GM18520 (cell line): ENCODE measurements around the gene GIMAP8.
A peak's percentile ranks its signal among the peaks of the same experiment; 100 is the strongest.
"Not testable (repeated sequence)": the region's sequence is repeated elsewhere in the genome, so short reads cannot be mapped to it uniquely, and the experiment has no call there.

ENCODE experiments used
- ATAC-seq: cut with Tn5 transposase; IDR thresholded peaks from one replicate; pipeline ENCODE4 v1.9.1; 2021; ENCODE audit not compliant: unreplicated experiment

Gene GIMAP8

DNA sequence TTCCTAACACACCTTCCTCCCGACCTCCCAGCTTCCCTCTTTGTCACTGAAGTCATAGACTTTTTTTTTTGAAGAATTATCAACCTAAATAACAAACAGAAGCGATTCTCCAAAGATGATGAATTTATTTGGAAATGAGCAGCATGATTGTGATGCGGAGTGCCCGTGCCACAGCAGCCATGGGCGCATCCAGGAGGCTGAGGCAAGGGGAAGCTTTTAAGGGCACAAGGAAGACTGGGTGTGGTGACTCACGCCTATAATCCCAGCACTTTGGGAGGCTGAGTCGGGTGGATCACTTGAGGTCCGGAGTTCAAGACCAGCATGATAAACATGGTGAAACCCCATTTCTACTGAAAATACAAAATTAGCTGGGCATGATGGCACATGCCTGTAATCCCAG, 16.2 kb upstream of the GIMAP8 start:
- no peak for ATAC-seq

DNA sequence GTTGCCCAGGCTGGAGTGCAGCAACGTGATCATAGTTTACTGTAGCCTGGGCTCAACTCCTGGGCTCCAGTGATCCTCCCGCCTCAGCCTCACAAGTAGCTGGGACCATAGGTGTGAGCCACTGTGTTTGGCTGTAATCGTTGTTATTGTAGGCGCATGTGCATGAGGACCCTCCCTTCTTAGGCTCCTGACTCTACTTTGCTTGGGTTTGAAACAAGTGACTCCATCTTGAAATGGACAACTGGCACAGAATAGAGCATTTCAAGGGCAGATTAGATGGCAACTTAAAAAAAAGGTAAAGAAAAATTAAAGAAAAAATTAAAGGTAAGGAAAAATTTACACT, 15.4 kb upstream of the GIMAP8 start:
- no peak for ATAC-seq

DNA sequence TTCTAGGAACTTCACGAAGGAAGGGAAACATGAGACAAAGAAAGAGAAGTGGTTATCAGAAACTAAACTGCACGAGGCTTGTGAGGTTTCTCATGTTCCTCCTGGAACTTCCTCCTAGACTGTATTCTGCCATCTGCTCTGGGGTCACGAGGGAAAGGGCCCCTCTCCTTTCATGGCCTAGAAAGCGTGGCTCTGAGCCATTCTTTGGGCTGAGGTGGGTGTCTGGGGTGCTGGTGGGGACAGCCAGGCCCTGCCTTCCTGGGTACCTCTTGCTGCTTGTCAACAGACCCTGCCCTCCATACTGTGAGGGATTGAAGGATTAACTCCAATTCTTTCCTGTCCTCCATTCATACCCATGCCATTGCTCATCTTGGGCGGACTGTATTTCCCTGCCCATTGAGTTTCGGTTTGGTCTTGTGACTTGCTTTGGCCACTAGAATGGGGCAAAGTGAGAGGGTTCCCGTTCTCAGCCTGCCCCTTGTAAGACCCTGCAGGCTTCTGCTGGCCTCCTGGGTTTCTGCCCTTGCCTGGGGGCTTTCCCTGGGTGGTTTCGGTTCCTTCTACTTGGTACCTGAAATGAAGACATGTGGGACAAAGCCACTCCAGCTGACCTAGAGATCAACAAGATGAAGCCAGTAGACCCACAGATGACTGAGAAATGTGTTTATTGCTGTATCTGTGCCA, 14.9 kb upstream of the GIMAP8 start:
- peak; percentile 89 for ATAC-seq

DNA sequence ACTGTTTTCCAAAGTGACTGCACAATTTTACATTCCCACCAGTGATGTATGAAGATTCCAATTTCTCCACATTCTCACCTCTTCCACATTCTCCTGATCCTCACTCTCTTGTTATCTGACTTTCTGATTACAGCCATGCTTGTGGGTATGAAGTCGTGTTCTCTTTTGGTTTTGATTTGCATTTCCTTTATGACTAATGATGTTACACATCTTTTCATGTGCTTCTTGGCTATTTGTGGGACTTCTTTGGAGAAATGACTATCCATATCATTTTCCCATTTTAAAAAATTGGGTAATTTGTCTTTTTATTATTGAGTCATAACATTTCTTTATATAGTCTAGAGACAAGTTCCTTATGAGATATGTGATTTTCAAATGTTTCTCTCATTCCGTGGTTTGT, 10.5 kb upstream of the GIMAP8 start:
- no peak for ATAC-seq

DNA sequence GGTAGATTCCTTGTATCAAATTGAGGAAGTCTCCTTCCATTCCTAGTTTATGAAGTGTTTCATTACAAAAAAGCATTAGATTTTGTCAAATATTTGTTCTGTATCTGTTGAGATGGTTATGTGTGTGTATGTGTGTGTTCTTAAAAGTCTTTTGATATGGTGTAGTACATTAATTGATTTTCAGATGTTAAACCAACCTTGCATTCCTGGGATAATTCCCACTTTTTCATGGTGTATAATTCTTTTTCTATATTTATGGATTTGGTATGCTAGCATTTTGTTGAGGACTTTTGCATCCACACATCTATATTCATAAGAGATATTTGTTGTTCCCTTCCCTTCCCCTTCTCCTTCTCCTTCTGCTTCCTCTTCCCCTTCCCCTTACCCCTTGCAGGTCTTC, 8.9 kb upstream of the GIMAP8 start:
- ATAC-seq = no peak

DNA sequence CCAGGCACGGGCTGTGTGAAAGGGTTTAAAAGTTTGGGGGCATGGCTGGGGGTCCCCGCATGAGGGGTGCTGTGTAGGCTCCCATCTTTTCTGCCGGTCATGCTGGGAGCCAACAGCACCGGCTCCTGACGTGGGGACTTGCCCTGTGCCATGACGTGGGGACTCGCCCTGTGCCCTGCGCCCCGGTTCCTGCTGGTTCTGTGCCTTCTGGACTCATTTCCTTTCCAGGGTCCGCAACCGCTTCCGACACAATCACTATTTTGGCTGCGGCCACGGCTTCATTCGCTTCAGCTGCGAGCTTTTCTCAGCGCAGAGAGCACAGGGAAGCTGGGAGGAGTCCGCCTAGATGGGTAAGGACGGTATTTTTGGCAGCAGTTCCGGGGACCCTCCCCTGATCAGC, 7.6 kb upstream of the GIMAP8 start:
- ATAC-seq = no peak

DNA sequence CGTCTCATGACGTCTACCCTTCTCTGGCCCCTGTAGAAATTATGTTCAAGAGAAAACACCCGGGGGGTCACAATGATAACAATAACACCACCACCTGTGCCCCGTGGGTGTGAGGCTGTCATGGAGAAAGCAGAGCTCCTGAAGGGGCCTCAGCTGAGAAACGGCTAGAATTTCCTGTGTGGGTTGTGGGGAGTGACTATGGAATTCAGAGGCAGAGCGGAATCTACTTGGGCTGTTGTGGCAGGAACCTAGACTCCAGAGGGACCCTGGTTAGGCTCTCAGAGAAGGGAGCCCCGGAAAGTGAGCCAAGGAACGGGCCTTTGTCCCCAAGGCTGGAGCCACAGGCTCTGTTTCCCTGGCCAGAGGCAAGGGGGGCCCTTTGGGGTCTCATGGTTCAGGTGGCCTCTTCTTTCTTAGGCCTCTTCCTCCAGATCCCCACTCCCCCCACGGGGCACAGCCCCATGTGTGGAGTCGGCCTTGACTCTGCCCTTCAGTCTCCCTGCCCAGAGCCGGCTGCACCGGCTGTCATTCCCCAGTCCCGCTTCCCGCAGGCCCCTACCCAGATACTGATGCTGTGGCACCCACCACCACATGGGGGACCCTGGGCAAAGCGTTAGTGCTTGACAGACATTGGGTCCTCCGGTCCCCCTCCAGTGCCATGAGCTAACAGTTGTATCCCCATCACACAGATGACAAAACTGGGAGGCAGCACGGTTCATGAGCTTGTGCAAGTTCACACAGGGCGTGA, 6.5 kb upstream of the GIMAP8 start:
- no peak for ATAC-seq

DNA sequence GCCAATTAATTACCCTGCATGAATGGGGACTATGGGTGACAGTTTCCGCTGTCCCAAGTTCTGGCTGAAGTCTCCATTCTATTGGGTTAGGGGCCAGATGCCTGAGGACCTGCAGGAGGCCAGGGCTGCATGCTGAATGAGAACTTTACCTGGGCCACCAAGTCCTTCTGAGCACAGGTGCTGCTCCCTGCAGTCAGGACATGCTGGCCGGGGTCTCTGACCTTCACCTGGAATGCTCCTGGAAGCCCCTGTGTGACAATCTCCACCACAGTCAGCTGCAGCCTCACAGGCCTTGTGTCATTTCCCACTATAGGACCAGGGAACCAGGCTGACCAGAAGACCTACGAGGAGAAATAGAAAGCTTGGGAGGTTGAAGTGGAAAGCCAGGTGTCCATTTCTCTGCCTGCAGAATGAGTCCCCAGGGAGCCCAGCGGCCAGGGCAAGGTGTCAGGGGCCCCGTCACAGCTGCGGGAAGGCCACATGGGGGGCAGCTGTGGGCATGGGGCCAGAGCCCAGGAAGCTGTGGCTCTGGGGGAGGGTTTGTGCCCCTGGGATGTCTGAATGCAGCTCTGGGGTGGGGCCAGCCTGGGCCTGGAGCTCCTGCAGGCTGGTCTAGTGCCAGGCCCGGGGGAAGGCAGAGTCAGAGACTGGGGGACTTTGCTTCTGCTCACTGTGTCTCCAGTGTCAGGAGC, 5.6 kb upstream of the GIMAP8 start:
- ATAC-seq = no peak

DNA sequence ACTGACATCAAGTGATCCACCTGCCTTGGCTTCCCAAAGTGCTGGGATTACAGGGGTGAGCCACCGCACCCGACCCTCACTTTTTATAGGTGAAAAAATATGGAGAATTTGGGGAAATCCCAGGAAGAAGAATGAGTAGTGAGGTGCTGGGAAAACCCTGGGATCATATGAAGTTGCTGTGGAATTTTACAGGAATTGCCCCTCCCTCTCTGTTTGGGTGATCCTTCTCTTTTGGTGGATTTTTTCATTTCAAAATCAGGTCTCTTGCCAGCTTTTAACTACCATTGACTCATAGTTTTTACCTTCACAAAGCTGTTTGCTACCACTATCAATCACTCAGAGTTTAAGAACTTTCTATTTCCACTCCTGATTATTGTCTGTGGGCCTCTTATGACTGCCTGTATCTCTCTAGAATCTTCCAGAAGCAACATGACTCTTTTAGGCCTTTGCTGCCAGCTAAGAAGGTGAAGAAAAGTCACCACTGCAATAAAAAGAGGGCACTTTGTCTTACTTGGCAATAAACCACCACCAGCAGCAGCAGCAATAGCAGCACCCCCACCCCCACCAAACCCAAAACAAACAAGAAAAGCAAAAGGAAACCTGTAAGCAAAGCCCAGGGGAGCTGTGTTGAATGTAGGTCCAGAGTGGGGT, 4.0 kb upstream of the GIMAP8 start:
- no peak for ATAC-seq

DNA sequence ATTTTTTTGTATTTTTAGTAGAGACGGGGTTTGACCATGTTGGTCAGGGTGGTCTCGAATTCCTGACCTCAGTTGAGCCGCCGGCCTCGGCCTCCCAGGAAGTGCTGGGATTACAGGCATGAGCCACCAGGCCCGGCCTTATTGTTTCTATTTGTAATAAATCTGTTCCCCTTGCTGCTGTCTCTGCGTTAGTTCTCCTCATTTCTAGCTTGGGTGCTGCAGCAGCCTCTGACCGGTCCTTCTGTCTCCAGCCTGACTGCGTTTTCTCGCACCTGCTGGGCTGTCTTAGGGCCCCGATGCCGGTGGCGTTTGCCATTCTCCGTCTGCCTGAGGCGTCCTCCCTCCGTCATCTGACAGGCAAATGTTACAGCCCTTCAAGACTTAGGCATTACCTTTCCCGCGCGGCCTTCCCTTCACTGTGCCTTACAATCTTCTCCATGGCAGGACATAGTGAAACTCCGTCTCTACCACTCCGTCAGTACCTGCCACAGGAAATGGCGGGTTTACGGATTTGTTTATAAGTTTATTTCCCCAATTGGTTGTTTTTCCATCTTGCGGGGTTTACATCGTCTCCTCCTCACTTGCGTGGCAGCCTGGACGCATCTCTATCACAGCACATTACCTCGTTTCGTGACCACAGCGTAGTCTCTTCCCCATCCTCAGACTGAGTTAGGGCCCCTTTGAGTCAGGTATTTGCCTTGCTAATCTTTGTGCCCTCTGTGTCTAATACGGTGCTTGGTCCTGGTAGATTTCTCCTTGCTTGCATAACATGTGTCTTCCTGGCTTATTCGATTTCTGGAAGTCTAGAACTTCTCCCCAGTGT, 2.3 kb upstream of the GIMAP8 start:
- ATAC-seq = no peak

DNA sequence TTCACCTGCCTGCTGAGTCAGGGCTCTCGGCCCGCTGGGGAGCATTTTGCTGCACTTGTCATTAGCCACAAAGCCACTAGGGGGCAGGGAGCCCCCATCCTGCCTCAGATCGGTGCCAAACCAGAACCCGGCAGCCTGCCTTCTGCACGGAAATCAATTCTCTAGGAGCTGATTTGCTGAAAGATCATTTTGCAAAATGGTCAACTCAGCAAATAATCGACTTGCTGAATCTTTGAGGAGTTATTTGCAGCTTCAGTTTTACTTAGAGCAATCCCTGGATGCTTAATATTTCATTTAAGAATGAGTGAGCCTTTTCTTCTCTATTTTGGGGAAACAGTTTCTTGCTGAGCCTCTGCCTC, 1.7 kb upstream of the GIMAP8 start:
- peak; percentile 46 for ATAC-seq

DNA sequence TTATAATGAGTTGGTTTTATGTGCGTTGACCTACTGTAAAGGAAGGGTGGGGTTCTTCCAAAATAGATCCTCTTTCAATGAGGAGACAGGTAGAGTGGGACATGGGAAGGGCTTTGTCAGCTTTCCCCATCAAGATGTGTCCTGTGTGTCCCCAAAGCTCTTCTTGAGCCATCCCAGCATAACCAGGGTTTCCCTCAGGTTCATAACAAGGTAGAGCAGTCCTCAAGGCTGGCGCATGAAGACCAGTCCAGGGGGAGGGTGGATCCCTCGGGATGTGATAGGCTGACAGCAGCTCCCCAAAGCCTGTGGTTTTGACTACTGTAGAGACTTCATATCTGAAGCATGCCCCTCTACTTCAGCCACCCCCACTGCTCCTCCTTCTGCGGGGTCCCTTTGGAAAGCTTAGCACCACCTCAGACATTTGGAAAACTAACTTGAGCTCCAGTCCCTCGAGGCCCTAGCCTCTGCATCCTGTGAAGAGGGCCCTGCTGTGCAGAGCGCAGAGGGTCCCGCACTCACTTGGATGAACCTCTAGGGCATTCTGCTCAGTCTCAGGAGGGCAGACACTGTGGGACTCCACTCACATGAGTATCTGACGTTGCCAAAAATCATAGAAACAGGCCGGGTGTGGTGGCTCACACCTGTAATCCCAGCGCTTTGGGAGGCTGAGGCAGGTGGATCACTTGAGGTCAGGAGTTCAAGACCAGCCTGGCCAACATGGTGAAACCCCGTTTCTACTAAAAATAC, 1.1 kb upstream of the GIMAP8 start:
- no peak for ATAC-seq

DNA sequence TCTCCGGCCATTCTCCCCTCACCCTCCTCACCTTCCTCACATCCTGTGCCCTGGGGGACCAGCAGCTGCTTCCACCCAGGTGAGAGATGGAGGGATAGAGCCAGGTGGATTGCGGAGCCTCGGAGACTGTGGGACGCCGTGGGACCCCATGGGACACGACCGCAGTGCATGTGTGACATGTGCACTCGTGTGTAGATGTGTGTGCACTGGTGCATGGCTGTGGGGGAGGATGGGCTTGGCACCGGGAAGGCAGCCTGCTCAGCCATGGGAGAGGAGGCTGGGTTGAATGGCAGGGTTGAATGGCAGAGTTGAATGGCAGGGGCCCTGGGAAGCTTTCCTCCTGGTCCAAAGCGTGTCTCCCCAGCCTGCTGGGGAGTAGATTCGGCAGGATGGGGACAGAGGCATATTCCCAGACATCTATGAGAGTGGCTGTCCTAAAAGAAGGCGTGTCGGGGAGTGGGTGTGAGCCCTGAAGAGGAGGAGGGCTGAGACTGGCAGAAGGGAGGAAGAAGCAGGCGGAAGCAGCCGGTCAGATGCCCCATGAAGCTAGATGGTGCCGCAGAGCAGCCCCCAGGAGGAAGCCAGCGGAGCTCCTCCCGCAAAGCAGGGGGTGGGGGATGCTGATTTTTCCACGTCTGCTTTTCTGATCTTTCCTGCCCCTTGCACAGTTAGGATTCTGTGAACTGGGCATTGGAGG, 815 bp downstream of the GIMAP8 start:
- no peak for ATAC-seq

DNA sequence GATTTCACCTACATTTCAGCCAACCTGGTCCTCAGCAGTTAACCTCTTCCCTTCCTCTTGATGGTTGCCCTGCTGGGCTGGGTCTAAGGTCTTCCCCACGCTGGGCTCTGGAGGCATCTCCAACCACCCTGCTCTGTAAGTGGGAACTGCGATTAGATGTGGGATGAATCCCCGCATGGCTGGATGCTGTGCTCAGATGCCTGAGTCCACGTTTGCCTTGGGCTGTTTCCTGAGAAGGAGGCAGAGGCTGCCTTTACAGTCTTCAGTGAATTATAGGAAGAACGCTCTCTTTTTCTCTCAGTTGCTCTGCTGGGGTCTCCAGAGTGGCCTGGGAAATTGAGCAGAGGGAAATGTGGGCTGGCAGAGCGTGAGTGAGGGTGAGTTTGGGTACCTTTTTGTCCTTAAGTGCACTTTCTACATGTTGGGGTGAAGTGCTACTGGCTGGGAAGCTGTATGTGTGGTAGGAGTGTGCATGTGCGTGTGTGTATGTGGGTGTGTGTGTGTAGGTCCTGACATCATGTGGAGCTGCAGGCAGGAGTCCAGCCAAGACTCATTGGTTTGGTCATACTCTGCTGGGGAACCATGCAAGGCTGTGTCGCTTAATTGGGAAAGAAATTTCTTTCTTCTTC, 1.5 kb downstream of the GIMAP8 start:
- ATAC-seq = no peak

DNA sequence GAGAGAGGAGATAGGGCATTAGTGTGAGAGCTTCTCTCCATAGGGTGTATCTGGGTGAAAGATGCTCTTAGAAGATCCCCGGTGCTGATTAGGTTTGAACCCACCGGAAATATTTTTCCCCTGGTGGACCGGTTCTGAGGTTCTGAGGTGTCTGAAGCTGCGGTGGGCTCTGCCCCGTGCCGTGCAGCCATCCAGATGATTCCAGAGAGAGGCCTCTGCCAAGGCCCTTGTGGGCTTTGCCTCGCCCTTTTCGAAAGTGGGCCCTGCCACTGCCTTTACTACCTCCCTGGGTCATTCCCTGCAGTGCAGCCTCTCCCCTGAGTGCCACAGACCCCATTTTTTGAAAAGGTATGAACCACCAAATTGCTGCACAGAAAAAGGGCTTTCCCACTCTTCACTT, 2.8 kb downstream of the GIMAP8 start:
- ATAC-seq = no peak

DNA sequence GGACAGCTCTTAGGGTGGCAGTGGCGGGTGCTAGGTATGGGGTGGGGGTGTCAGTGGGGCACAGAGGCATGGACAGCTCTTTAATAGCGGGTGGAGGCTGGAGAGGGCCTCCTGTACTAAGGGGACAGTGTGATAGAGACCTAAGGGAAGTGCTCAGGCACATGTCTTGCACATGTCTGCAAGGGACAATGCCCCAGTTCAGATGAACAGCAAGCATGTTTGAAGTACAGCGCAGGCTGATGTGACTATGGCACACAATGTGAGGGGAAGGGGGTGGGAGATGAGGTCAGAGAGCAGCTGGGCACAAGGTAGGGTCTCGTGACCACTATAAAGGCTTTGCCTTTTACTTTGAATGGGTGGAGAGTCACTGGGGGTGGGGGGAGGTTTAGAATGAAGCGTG, 3.5 kb downstream of the GIMAP8 start:
- ATAC-seq = no peak

DNA sequence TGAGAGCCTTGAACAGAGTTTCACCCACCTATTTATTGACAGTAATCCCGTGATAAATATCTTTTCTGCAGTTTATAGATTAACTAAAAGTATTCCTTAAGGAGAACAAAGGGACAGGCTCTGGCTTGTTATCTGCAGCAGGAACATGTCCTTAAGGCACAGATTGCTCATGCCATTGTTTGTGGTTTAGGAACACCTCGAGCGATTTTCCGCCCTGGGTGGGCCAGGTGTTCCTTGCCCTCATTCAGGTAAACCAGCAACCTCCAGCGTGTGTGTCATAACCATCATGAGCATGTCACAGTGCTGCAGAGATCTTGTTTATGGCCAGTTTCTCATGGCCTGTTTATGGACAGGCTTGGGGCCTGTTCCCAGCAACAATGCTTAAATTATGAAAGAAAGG, 6.6 kb downstream of the GIMAP8 start:
- not testable (repeated sequence) for ATAC-seq

DNA sequence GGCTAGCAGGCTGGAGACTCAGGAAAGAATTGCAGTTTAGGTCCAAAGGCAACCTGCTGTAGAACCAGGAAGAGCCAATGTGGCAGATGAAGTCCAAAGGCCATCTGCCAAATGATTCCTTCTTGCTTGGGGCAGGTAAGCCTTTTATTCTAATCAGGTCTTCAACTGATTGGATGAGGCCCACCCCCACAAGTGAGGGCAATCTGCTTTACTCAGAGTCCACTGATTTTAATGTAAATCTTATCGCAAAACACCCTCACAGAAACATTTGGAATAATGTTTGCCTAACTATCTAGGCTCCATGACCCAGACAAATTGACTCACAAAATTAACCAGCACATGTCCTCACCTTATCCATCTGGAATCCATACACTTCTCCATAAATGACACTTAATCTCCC, 7.8 kb downstream of the GIMAP8 start:
- no peak for ATAC-seq

DNA sequence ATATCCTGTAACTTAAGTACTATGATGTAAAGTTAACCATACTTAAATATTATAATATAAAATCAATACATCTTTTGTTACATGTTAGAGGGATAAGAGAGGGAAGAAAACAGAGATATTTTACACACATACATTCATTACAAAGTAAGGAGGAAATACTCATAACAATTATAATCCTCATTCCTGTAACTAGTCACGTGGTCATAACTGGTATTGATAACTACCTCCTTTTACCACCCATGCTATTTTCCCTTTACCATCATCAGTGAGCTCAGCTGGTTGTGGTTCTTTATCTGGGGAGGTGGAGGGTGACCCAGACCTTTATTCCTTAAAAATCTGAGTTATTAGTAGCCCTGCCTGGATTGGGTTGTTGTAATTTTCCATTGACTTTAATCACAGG, 8.3 kb downstream of the GIMAP8 start:
- no peak for ATAC-seq
